Measurements from ENCODE around the gene KRI1.
A peak's percentile ranks its signal among the peaks of the same experiment; 100 is the strongest.
"Not testable (repeated sequence)": the region's sequence is repeated elsewhere in the genome, so short reads cannot be mapped to it uniquely, and the experiment has no call there.

The KRI1 gene

GRCh38 chr19:10549733-10550132 lies 16.1 kb downstream of the KRI1 start:
- DNase-seq (ENCODE audit: low spot score), result no peak

- no peak for DNase-seq (ENCODE audit: low spot score)
Observed at GRCh38 chr19:10548746-10549276, 17.0 kb downstream of the KRI1 start.

GRCh38 chr19:10546817-10547216 lies 19.0 kb downstream of the KRI1 start:
- DNase-seq (ENCODE audit: low spot score), result no peak

- DNase-seq (ENCODE audit: low spot score), result no peak
Observed at GRCh38 chr19:10544753-10545251, 21.0 kb downstream of the KRI1 start.

DNA sequence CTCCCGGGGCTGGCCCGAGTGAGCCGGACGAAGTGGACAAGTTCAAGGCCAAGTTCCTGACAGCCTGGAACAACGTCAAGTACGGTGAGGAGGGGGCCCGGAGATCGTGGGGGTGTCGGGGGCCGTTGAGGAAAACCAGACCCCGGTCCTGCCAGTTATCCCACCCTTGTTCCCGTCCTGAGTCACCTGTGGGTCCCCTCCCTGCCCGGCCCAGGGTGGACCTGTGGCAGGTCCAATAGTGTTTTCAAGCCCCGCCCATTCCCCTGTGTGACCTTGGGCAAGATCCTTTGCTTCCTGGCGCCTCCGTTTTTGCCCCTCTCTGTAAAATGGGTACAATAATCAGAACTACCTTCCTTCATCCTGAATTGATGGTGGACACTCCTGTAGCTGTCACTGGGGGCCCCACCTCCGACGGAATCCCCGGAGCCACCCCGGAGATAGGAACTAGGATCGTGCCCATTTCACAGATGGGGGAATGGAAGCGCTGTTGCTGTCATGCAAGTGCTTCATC lies 21.5 kb downstream of the KRI1 start:
- peak; percentile 63 for DNase-seq (ENCODE audit: low spot score)

DNA sequence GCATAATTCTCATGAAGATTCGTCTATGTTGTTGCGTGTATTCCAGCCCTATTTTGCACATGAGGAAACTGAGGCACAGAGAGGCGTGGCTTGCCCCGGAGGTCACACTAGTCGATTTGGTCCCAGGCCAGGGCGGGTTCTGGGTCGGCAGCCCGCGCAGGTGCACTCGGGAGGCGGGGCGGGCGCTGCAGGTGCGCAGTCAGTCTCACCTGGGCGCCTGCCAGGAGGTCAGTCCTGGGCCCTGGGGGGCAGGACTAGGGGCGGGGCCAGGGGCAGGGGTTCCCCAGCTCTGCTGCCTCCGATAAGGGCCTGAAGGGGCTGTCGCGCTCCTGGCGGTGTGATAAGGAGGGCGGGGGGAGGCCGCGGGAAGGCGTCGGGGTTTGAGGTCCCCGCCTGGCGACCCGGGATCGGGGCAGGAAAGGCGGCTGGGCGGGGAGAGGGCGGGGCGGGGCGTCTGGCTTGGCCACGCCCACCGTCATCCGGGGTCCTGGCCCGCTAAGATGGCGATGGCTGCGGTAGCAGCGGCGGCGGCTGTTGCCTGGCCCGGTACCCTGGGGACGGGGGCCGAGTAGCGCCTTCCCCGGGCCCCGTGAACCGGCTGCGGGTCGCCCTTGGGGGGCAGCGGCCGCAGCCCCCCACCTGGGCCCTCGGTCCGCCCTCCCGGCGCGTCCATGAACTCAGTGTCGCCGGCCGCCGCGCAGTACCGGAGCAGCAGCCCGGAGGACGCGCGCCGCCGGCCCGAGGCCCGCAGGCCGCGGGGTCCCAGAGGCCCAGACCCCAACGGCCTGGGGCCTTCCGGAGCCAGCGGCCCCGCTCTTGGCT lies 22.2 kb downstream of the KRI1 start, which contains the start of gene ATG4D:
Gene ATG4D, plus strand, starts transcription at position 485 of the 822 bp plus-strand sequence. Its CDS starts 187 bp downstream, at position 672.
- DNase-seq (ENCODE audit: low spot score), result peak; percentile 97

DNA sequence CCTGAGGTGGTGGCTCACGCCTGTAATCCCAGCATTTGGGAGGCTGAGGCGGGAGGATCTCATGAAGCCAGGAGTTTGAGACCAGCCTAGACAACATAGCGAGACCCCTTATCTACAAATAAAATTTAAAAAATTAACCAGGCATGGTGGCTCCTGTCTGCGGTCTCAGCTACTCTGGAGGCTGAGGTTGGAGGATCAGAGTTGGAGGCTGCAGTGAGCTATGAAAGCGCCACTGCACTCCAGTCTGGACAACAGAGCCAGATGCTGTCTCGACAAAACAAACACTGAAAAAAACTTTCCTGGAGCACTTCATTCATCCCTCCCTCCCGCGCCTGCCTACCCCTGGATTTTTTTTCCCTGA lies 22.8 kb downstream of the KRI1 start:
- no peak for DNase-seq (ENCODE audit: low spot score)

DNA sequence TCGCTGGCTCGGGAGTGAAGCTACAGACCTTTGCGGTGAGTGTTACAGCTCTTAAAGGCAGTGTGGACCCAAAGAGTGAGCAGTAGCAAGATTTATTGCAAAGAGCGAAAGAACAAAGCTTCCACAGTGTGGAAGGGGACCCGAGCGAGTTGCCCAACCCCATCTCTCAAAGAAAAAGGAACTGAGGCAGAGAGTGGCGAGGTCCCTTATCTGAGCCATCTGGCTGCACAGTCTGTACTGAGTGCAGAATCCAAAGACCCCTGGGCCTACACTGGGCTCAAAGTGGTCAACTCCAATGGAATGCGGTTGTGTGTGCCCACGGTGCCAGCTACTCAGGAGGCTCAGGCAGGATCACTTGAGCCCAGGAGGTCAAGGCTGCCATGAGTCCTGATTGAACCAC lies 26.8 kb downstream of the KRI1 start:
- DNase-seq (ENCODE audit: low spot score), result not testable (repeated sequence)

GRCh38 chr19:10538204-10538983 lies 27.4 kb downstream of the KRI1 start:
- no peak for DNase-seq (ENCODE audit: low spot score)

GRCh38 chr19:10537668-10538067 lies 28.1 kb downstream of the KRI1 start:
- DNase-seq (ENCODE audit: low spot score), result no peak

- DNase-seq (ENCODE audit: low spot score), result no peak
Observed at GRCh38 chr19:10535613-10536012, 30.2 kb downstream of the KRI1 start.

- DNase-seq (ENCODE audit: low spot score), result no peak
Observed at GRCh38 chr19:10533646-10534386, 32.0 kb downstream of the KRI1 start.

- DNase-seq (ENCODE audit: low spot score), result no peak
Observed at GRCh38 chr19:10532457-10532856, 33.4 kb downstream of the KRI1 start.

DNA sequence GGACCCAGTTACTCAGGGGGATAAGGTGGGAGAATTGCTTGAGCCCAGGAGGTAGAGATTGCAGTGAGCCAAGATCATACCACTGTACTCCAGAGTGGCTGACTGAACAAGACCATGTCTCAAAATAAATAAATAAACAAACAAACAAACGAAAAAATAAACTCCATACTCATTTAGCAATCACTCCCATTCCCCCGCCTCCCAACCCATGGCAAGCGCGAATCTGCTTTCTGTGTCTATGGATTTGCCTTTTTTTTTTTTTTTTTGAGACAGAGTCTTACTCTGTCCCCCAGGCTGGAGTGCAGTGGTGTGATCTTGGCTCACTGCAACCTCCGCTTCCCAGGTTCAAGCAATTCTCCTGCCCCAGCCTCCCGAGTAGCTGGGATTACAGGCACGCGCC lies 38.9 kb downstream of the KRI1 start:
- DNase-seq (ENCODE audit: low spot score), result not testable (repeated sequence)

DNA sequence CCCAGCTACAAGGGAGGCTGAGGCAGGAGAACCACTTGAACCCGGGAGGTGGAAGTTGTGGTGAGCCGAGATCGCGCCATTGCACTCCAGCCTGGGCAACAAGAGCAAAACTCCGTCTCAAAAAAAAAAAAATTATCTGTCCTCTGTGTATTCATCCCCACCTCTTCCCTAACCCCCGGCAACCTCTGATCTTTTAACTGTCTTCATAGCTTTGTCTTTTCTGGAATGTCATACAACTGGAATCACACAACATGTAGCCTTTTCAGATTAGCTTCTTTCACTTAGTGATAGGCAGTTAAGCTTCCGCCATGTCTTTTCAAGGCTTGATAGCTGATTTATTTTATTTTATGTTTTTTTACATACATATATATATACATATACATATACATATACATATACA lies 40.2 kb downstream of the KRI1 start:
- DNase-seq (ENCODE audit: low spot score), result no peak

GRCh38 chr19:10523135-10523636 lies 42.6 kb downstream of the KRI1 start:
- no peak for DNase-seq (ENCODE audit: low spot score)

GRCh38 chr19:10521461-10522171 lies 44.2 kb downstream of the KRI1 start:
- no peak for DNase-seq (ENCODE audit: low spot score)

- peak; percentile 17 for DNase-seq (ENCODE audit: low spot score)
Observed at GRCh38 chr19:10520652-10521318, 45.0 kb downstream of the KRI1 start.

- no peak for DNase-seq (ENCODE audit: low spot score)
Observed at GRCh38 chr19:10519421-10519820, 46.4 kb downstream of the KRI1 start.

Measured in hematopoietic multipotent progenitor cell treated with erythropoietin and hydrocortisone succinate and interleukin-3 and kit ligand, for 15 days (in vitro differentiated cells).